Measurements from ENCODE around the gene FGF14.
A peak's percentile ranks its signal among the peaks of the same experiment; 100 is the strongest.

FGF14 gene

DNA sequence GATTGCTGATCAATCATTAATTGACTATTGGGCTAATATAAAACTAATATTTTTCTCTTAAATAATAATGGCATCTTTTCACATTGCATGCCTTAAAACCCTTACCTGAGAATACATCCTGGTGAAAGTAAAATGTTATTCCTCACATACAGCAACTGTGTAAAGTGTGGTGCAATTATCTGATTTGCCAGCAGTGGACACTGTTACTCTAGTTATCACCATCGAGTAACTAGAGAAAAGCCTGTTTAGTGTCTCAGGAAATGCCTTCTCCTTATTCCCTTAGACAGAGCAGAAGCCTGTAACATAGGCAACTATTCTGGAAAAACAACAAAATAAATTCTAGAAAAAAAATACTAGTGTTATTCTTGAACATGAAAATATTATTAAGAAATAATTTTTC lies 459.8 kb downstream of the FGF14 start:
- Histone ChIP-seq H3K14ac (ENCODE audit: low read length) (no peak overlapping the region), H3K79me1 (ENCODE audit: low read depth, low read length) (no peaks in the 10 kb centered on the region), H3K27me3 (ENCODE audit: control insufficient read depth in 3 of 3, insufficient read depth in 3 of 3, low read depth in 1 of 3, low read length in 3 of 3) (peaks cover 0 to 2% (median 0%) of the 10 kb centered on the region in 3 experiments), H3K4me3 (ENCODE audit: low read length in 2 of 2) (no peak overlapping the region), H3K23ac (ENCODE audit: low read depth, low read length, poor library complexity) (no peak overlapping the region), H3K27ac (replicated peaks; ENCODE audit: low read length) (no peak overlapping the region), H3K36me3 (replicated peaks in 1 of 2; ENCODE audit: control insufficient read depth in 2 of 2, insufficient read depth in 2 of 2, low read length in 2 of 2) (no peaks in the 10 kb centered on the region), H3K4me1 (ENCODE audit: control insufficient read depth in 2 of 2, insufficient read depth in 1 of 2, low read depth in 1 of 2, low read length in 2 of 2) (no peaks in the 10 kb centered on the region), H3K18ac (ENCODE audit: low read length) (no peak overlapping the region), H2AFZ (ENCODE audit: low read length) (no peak overlapping the region), H3K9me3 (replicated peaks in 1 of 2; ENCODE audit: control insufficient read depth in 2 of 2, insufficient read depth in 1 of 2, low read depth in 1 of 2, low read length in 2 of 2) (no peaks in the 10 kb centered on the region), H2BK15ac (ENCODE audit: low read length) (no peak overlapping the region), H3K4ac (ENCODE audit: low read length) (no peak overlapping the region), H2BK5ac (ENCODE audit: low read length) (no peak overlapping the region), H2BK120ac (ENCODE audit: low read depth, low read length) (no peak overlapping the region), H4K8ac (ENCODE audit: low read depth, low read length) (no peak overlapping the region), H4K91ac (ENCODE audit: low read depth, low read length, poor library complexity) (no peak overlapping the region), H2BK12ac (ENCODE audit: low read length) (no peak overlapping the region), H3K4me2 (ENCODE audit: insufficient read depth, low read length, poor library complexity, severe bottlenecking) (no peak overlapping the region), H2AK5ac (ENCODE audit: low read depth, low read length) (no peak overlapping the region), H3K9ac (ENCODE audit: low read depth, low read length, poor library complexity) (no peak overlapping the region)
- WGBS, 2 donors (ENCODE audit: extremely low coverage in 2 of 2, insufficient read length in 2 of 2, insufficient replicate concordance in 1 of 2) = no CpG with 5 or more reads among the region's 1 CpG
- peak; percentile 54 for DNase-seq (ENCODE audit: low spot score)

DNA sequence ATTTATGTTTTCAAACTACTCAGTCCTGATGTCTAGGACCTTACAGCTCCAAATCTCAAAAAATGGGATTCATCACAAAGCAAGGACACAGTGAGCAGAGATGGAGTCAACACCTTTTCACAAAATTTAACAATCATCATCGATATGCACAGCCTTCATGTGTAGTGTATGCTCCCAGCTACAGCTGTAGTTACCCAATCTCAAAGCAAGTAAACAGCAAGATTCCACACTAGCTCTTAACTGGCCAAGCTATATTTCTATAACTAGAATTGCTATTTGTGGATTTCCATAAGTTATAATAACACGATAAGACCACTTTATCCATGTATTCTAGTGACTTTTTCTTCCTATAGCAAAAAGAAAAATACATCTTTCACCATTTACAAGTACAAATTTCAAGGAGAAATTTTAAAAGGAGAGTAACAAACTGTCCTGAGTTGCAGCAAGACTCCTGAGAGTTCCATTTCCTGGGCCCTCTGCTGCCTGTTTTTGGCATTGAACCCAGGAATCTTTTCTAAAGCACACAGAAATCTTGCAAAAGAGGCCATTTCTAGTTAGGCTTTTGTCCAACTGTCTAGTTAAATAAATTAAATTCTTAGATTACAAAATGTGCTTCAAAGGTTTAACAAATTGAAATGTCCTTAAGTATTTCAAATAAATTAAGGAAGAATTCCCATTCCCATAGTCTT lies 460.6 kb downstream of the FGF14 start:
- H4K8ac ChIP-seq (ENCODE audit: low read depth, low read length) = no peak overlapping the region
- no peak overlapping the region for H2BK120ac ChIP-seq (ENCODE audit: low read depth, low read length)
- H3K4me2 ChIP-seq (ENCODE audit: insufficient read depth, low read length, poor library complexity, severe bottlenecking) = no peak overlapping the region
- no CpG with 5 or more reads among the region's 2 CpGs for WGBS, 2 donors (ENCODE audit: extremely low coverage in 2 of 2, insufficient read length in 2 of 2, insufficient replicate concordance in 1 of 2)
- H2BK5ac ChIP-seq (ENCODE audit: low read length) = no peak overlapping the region
- no peaks in the 10 kb centered on the region for H3K4me1 ChIP-seq (ENCODE audit: control insufficient read depth in 2 of 2, insufficient read depth in 1 of 2, low read depth in 1 of 2, low read length in 2 of 2)
- H4K91ac ChIP-seq (ENCODE audit: low read depth, low read length, poor library complexity) = no peak overlapping the region
- H3K4ac ChIP-seq (ENCODE audit: low read length) = no peak overlapping the region
- no peak overlapping the region for H2BK12ac ChIP-seq (ENCODE audit: low read length)
- no peak overlapping the region for H2AK5ac ChIP-seq (ENCODE audit: low read depth, low read length)
- H3K23ac ChIP-seq (ENCODE audit: low read depth, low read length, poor library complexity) = no peak overlapping the region
- no peaks in the 10 kb centered on the region for H3K36me3 ChIP-seq (replicated peaks in 1 of 2; ENCODE audit: control insufficient read depth in 2 of 2, insufficient read depth in 2 of 2, low read length in 2 of 2)
- no peak overlapping the region for H3K9ac ChIP-seq (ENCODE audit: low read depth, low read length, poor library complexity)
- no peaks in the 10 kb centered on the region for H3K9me3 ChIP-seq (replicated peaks in 1 of 2; ENCODE audit: control insufficient read depth in 2 of 2, insufficient read depth in 1 of 2, low read depth in 1 of 2, low read length in 2 of 2)
- no peak for DNase-seq (ENCODE audit: low spot score)
- H3K18ac ChIP-seq (ENCODE audit: low read length) = no peak overlapping the region
- peaks cover 0 to 2% (median 0%) of the 10 kb centered on the region in 3 experiments for H3K27me3 ChIP-seq (ENCODE audit: control insufficient read depth in 3 of 3, insufficient read depth in 3 of 3, low read depth in 1 of 3, low read length in 3 of 3)
- H3K79me1 ChIP-seq (ENCODE audit: low read depth, low read length) = no peaks in the 10 kb centered on the region
- H3K4me3 ChIP-seq (ENCODE audit: low read length in 2 of 2) = no peak overlapping the region
- no peak overlapping the region for H2AFZ ChIP-seq (ENCODE audit: low read length)
- H2BK15ac ChIP-seq (ENCODE audit: low read length) = no peak overlapping the region
- no peak overlapping the region for H3K14ac ChIP-seq (ENCODE audit: low read length)
- H3K27ac ChIP-seq (replicated peaks; ENCODE audit: low read length) = no peak overlapping the region

DNA sequence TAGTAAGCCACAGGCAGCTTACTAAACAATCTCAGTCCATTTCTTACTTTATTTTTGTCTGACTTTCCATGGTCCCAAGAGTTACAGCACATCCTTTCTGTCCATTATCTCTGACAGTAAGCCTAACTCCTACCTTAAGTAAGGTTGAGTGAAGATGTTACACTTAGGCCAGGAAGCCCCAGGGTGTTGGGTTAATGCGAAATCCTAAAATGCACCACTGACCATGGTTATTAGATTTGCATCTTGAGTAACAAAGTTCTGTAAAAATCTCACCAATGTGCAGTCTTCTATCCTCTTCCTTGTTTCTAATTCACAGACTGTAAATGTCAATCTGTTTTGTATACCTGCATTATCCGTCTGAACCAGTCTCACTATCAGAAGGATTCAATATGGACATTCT lies 462.5 kb downstream of the FGF14 start:
- no peak overlapping the region for H3K4me3 ChIP-seq (ENCODE audit: low read length in 2 of 2)
- H3K79me1 ChIP-seq (ENCODE audit: low read depth, low read length) = no peaks in the 10 kb centered on the region
- H2BK12ac ChIP-seq (ENCODE audit: low read length) = no peak overlapping the region
- H3K23ac ChIP-seq (ENCODE audit: low read depth, low read length, poor library complexity) = no peak overlapping the region
- H2BK120ac ChIP-seq (ENCODE audit: low read depth, low read length) = no peak overlapping the region
- H3K27me3 ChIP-seq (ENCODE audit: control insufficient read depth in 3 of 3, insufficient read depth in 3 of 3, low read depth in 1 of 3, low read length in 3 of 3) = peaks cover 0 to 2% (median 0%) of the 10 kb centered on the region in 3 experiments
- H4K91ac ChIP-seq (ENCODE audit: low read depth, low read length, poor library complexity) = no peak overlapping the region
- no peaks in the 10 kb centered on the region for H3K36me3 ChIP-seq (replicated peaks in 1 of 2; ENCODE audit: control insufficient read depth in 2 of 2, insufficient read depth in 2 of 2, low read length in 2 of 2)
- H2AK5ac ChIP-seq (ENCODE audit: low read depth, low read length) = no peak overlapping the region
- no peak overlapping the region for H3K4ac ChIP-seq (ENCODE audit: low read length)
- H2BK5ac ChIP-seq (ENCODE audit: low read length) = no peak overlapping the region
- H2BK15ac ChIP-seq (ENCODE audit: low read length) = no peak overlapping the region
- WGBS, 2 donors (ENCODE audit: extremely low coverage in 2 of 2, insufficient read length in 2 of 2, insufficient replicate concordance in 1 of 2) = no CpG with 5 or more reads among the region's 2 CpGs
- no peak overlapping the region for H3K18ac ChIP-seq (ENCODE audit: low read length)
- no peak overlapping the region for H3K27ac ChIP-seq (replicated peaks; ENCODE audit: low read length)
- H2AFZ ChIP-seq (ENCODE audit: low read length) = no peak overlapping the region
- H3K14ac ChIP-seq (ENCODE audit: low read length) = no peak overlapping the region
- H4K8ac ChIP-seq (ENCODE audit: low read depth, low read length) = no peak overlapping the region
- H3K4me1 ChIP-seq (ENCODE audit: control insufficient read depth in 2 of 2, insufficient read depth in 1 of 2, low read depth in 1 of 2, low read length in 2 of 2) = no peaks in the 10 kb centered on the region
- H3K4me2 ChIP-seq (ENCODE audit: insufficient read depth, low read length, poor library complexity, severe bottlenecking) = no peak overlapping the region
- H3K9me3 ChIP-seq (replicated peaks in 1 of 2; ENCODE audit: control insufficient read depth in 2 of 2, insufficient read depth in 1 of 2, low read depth in 1 of 2, low read length in 2 of 2) = no peaks in the 10 kb centered on the region
- DNase-seq (ENCODE audit: low spot score) = no peak
- H3K9ac ChIP-seq (ENCODE audit: low read depth, low read length, poor library complexity) = no peak overlapping the region

DNA sequence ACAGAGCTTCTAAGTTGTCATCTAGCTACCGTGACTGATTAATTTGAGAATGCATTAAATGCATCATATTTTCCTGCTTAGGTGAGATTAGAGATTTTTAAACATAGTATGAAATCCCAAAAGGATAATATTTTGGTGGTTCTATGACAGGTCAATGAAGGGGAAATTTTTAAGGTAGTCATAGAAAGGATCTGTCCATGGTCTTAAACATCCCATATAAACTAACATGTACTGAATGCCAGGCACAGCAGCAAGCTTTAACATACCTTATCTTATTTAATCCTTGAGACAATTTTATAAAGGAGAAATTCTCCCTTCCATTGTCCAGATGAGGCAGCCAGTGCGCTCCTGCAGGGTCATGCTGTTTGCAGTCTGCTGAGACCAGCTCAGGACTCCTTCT lies 466.0 kb downstream of the FGF14 start:
- Histone ChIP-seq H3K4ac (ENCODE audit: low read length) (no peak overlapping the region), H4K91ac (ENCODE audit: low read depth, low read length, poor library complexity) (no peak overlapping the region), H2BK12ac (ENCODE audit: low read length) (no peak overlapping the region), H3K9me3 (replicated peaks in 1 of 2; ENCODE audit: control insufficient read depth in 2 of 2, insufficient read depth in 1 of 2, low read depth in 1 of 2, low read length in 2 of 2) (no peaks in the 10 kb centered on the region), H3K14ac (ENCODE audit: low read length) (no peak overlapping the region), H3K18ac (ENCODE audit: low read length) (no peak overlapping the region), H3K79me1 (ENCODE audit: low read depth, low read length) (no peaks in the 10 kb centered on the region), H3K9ac (ENCODE audit: low read depth, low read length, poor library complexity) (no peak overlapping the region), H3K27me3 (ENCODE audit: control insufficient read depth in 3 of 3, insufficient read depth in 3 of 3, low read depth in 1 of 3, low read length in 3 of 3) (peaks cover 0 to 2% (median 0%) of the 10 kb centered on the region in 3 experiments), H2BK120ac (ENCODE audit: low read depth, low read length) (no peak overlapping the region), H3K4me2 (ENCODE audit: insufficient read depth, low read length, poor library complexity, severe bottlenecking) (no peak overlapping the region), H3K4me3 (ENCODE audit: low read length in 2 of 2) (no peak overlapping the region), H2AFZ (ENCODE audit: low read length) (no peak overlapping the region), H3K27ac (replicated peaks; ENCODE audit: low read length) (no peak overlapping the region), H3K36me3 (replicated peaks in 1 of 2; ENCODE audit: control insufficient read depth in 2 of 2, insufficient read depth in 2 of 2, low read length in 2 of 2) (no peaks in the 10 kb centered on the region), H2BK5ac (ENCODE audit: low read length) (no peak overlapping the region), H4K8ac (ENCODE audit: low read depth, low read length) (no peak overlapping the region), H3K23ac (ENCODE audit: low read depth, low read length, poor library complexity) (no peak overlapping the region), H2AK5ac (ENCODE audit: low read depth, low read length) (no peak overlapping the region), H3K4me1 (ENCODE audit: control insufficient read depth in 2 of 2, insufficient read depth in 1 of 2, low read depth in 1 of 2, low read length in 2 of 2) (no peaks in the 10 kb centered on the region), H2BK15ac (ENCODE audit: low read length) (no peak overlapping the region)
- no peak for DNase-seq (ENCODE audit: low spot score)
- no CpG with 5 or more reads among the region's 2 CpGs for WGBS, 2 donors (ENCODE audit: extremely low coverage in 2 of 2, insufficient read length in 2 of 2, insufficient replicate concordance in 1 of 2)

All from neuronal stem cell (in vitro differentiated cells).